Measurements from ENCODE around the gene GNGT2. TPM values are rescaled to one million over a fixed set of nuclear protein-coding genes. Genes with fewer than 3 reads are reported as not detected.

The GNGT2 gene
- total RNA-seq, 4 donors from 2014 or later = 1.5 to 4.2 (median 2.7) TPM

- TF ChIP-seq POLR2A (IDR thresholded peaks at IDR 0.05) (no peak), CTCF (IDR thresholded peaks at IDR 0.05) (no peak)
Measured at GRCh38 chr17:49225554-49226236, 15.3 kb upstream of the GNGT2 start.

GRCh38 chr17:49224997-49225337 lies 14.6 kb upstream of the GNGT2 start:
- no peak for DNase-seq
- no peaks in the 10 kb centered on the region for H3K9me3 ChIP-seq
- WGBS, 2 donors = 33 to 82% methylated on average over 2 to 5 of the region's 11 CpGs
- intact Hi-C loops (cut with DNase I) = loop anchor here (5.0 to 10.0 kb wide), 2 partner anchors 33 to 60 kb away; no protein-coding TSS in a partner anchor
- H3K4me1 ChIP-seq = peaks cover 20 to 24% of the 10 kb centered on the region in 2 donors
- no peaks in the 10 kb centered on the region for H3K36me3 ChIP-seq
- TF ChIP-seq CTCF (IDR thresholded peaks at IDR 0.05) (no peak), POLR2A (IDR thresholded peaks at IDR 0.05) (no peak)
- peaks cover 15% of the 10 kb centered on the region for H3K27me3 ChIP-seq
- peak overlapping the region in 1 of 3 donors; percentile 6 for H3K4me3 ChIP-seq (replicated peaks in 1 of 3)
- H3K27ac ChIP-seq = no peak overlapping the region

More at GRCh38 chr17:49225554-49226236, 15.3 kb upstream of the GNGT2 start:
- Histone ChIP-seq H3K9me3 (no peaks in the 10 kb centered on the region), H3K4me3 (replicated peaks in 1 of 3) (no peak overlapping the region), H3K36me3 (no peaks in the 10 kb centered on the region), H3K27ac (no peak overlapping the region), H3K4me1 (peaks cover 24 to 29% of the 10 kb centered on the region in 2 donors), H3K27me3 (peaks cover 15% of the 10 kb centered on the region)
- intact Hi-C loops (cut with DNase I) = loop anchor here (5.0 to 10.0 kb wide), 2 partner anchors 33 to 59 kb away; no protein-coding TSS in a partner anchor
- WGBS, 2 donors = 89 to 90% methylated on average over 8 of the region's 8 CpGs
- DNase-seq = no peak

GRCh38 chr17:49224198-49224996 lies 14.0 kb upstream of the GNGT2 start:
- TF ChIP-seq CTCF (IDR thresholded peaks at IDR 0.05) (no peak), POLR2A (IDR thresholded peaks at IDR 0.05) (no peak)
- 0% methylated on average over 6 of the region's 95 CpGs; no CpG with 5 or more reads in 1 of the 2 donors for WGBS, 2 donors
- peak; percentile 49 to 55 for DNase-seq
- H3K27ac ChIP-seq = no peak overlapping the region
- peaks cover 15% of the 10 kb centered on the region for H3K27me3 ChIP-seq
- intact Hi-C loops (cut with DNase I) = loop anchor here (10.0 kb wide), 1 partner anchor 60 kb away; no protein-coding TSS in a partner anchor
- no peaks in the 10 kb centered on the region for H3K36me3 ChIP-seq
- H3K4me3 ChIP-seq (replicated peaks in 1 of 3) = peak overlapping the region in 1 of 3 donors; percentile 6
- H3K4me1 ChIP-seq = peaks cover 16 to 23% of the 10 kb centered on the region in 2 donors
- no peaks in the 10 kb centered on the region for H3K9me3 ChIP-seq

GRCh38 chr17:49223517-49224197 lies 13.3 kb upstream of the GNGT2 start:
- H3K4me3 ChIP-seq (replicated peaks in 1 of 3) = peak overlapping the region in 1 of 3 donors; percentile 4
- no peak for TF ChIP-seq POLR2A (IDR thresholded peaks at IDR 0.05)
- peak; percentile 44 to 82 (median 63) for TF ChIP-seq CTCF (IDR thresholded peaks at IDR 0.05)
- DNase-seq = peak; percentile 49 to 54
- peaks cover 15% of the 10 kb centered on the region for H3K27me3 ChIP-seq
- whole genome bisulfite sequencing, 2 donors = 3 to 7% methylated on average over 29 to 31 of the region's 31 CpGs
- peaks cover 16 to 26% of the 10 kb centered on the region in 2 donors for H3K4me1 ChIP-seq
- no peak overlapping the region for H3K27ac ChIP-seq
- H3K36me3 ChIP-seq = no peaks in the 10 kb centered on the region
- intact Hi-C loops (cut with DNase I) = loop anchor here (10.0 kb wide), 1 partner anchor 61 kb away; no protein-coding TSS in a partner anchor
- H3K9me3 ChIP-seq = no peaks in the 10 kb centered on the region
